Measurements from ENCODE around the gene KLK13.

KLK13 gene

DNA sequence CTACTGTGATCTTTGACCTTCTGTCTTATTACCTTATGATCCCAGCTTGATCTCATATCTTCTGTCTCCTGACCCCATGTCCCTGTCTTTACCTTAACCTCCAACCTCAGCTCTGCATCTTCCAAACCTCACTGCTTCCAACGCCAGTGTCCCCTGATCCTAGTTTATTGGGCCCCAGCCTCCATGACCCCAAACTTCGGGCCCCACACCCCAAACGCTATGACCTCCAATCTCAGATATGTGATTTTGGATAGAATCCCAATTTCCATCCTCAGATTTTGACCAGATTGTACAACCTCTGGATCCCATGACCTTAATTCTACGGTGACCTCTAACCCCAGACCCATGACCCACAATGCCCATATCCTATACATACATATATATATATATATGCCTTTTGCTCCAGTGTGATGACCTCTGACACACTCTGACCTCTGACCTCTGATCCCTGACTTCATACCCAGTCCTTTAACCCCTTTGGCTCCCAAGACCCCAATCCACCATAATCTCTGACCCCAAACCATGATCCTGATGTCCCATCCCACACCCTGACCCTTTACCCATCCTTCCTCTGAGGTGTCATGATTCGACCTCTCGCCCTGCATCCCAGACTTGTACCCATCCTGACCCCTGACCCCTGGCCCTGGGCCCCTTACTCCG lies 33.5 kb downstream of the KLK13 start:
- peaks cover 5% of the 10 kb centered on the region; the same call in 1 of the 2 replicates for H3K4me1 ChIP-seq (ENCODE audit: control insufficient read depth, insufficient read depth, low read length)
- no peaks in the 10 kb centered on the region for H3K27me3 ChIP-seq (ENCODE audit: control insufficient read depth, insufficient read depth, low read length)
- no peak overlapping the region for H3K4me3 ChIP-seq (ENCODE audit: low read depth, low read length)
- no peaks in the 10 kb centered on the region for H3K36me3 ChIP-seq (ENCODE audit: control insufficient read depth, insufficient read depth, low read length)
- H3K27ac ChIP-seq (ENCODE audit: low read depth, low read length): no peak overlapping the region
- no peaks in the 10 kb centered on the region for H3K9me3 ChIP-seq (ENCODE audit: control insufficient read depth, insufficient read depth, low read length)
- no peak overlapping the region for H3K9ac ChIP-seq (ENCODE audit: low read depth, low read length)

- Histone ChIP-seq H3K9me3 (ENCODE audit: control insufficient read depth, insufficient read depth, low read length) (no peaks in the 10 kb centered on the region), H3K4me1 (ENCODE audit: control insufficient read depth, insufficient read depth, low read length) (peaks cover 9% of the 10 kb centered on the region; the same call in 1 of the 2 replicates), H3K36me3 (ENCODE audit: control insufficient read depth, insufficient read depth, low read length) (no peaks in the 10 kb centered on the region), H3K27me3 (ENCODE audit: control insufficient read depth, insufficient read depth, low read length) (no peaks in the 10 kb centered on the region), H3K9ac (ENCODE audit: low read depth, low read length) (no peak overlapping the region), H3K27ac (ENCODE audit: low read depth, low read length) (no peak overlapping the region), H3K4me3 (ENCODE audit: low read depth, low read length) (no peak overlapping the region)
Observed at GRCh38 chr19:51030631-51031030, 34.3 kb downstream of the KLK13 start.

DNA sequence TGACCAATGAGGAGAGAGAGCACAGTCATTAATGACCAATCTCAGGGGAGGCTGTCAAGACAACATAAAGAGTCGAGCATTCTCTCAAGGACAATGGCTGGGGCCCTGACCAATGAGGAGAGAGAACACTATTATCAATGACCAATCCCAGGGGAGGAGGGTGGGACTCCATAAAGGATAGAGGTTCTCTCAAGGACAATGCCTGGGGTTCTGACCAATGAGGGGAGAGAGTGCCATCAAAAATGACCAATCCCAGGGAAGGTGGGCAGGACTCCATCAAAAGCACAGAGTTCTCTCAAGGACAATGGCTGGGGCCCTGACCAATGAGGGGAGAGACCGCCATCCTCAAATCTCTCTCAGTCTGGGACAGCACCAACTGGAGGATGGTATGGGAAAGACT lies 35.2 kb downstream of the KLK13 start:
- no peak overlapping the region for H3K27ac ChIP-seq (ENCODE audit: low read depth, low read length)
- no peak overlapping the region for H3K4me3 ChIP-seq (ENCODE audit: low read depth, low read length)

DNA sequence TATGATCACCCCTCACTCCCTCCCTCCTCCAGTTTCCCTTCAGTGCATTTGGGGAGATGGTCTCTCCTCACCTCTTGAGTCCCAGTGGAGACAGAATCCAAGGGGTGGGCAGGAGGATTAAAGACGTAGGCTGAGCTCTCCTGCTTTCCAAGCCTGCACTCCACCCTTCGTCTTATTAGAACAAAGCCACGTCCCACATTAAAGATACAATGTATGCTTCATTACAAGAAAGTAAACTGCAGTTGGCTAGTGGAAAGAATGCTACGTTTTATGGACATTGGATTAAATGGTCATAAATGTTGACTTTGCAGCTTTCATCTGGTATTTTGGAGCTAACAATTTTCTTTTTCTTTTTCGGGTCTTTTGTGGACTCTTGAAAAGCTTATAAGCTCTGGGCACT lies 37.0 kb downstream of the KLK13 start:
- Histone ChIP-seq H3K9ac (ENCODE audit: low read depth, low read length) (no peak overlapping the region), H3K27ac (ENCODE audit: low read depth, low read length) (no peak overlapping the region), H3K4me3 (ENCODE audit: low read depth, low read length) (no peak overlapping the region), H3K9me3 (ENCODE audit: control insufficient read depth, insufficient read depth, low read length) (no peaks in the 10 kb centered on the region), H3K4me1 (ENCODE audit: control insufficient read depth, insufficient read depth, low read length) (peaks cover 23% of the 10 kb centered on the region; the same call in 1 of the 2 replicates), H3K27me3 (ENCODE audit: control insufficient read depth, insufficient read depth, low read length) (no peaks in the 10 kb centered on the region), H3K36me3 (ENCODE audit: control insufficient read depth, insufficient read depth, low read length) (no peaks in the 10 kb centered on the region)

More for the DNA sequence above, 35.2 kb downstream of the KLK13 start:
- Histone ChIP-seq H3K27me3 (ENCODE audit: control insufficient read depth, insufficient read depth, low read length) (no peaks in the 10 kb centered on the region), H3K36me3 (ENCODE audit: control insufficient read depth, insufficient read depth, low read length) (no peaks in the 10 kb centered on the region), H3K4me1 (ENCODE audit: control insufficient read depth, insufficient read depth, low read length) (peaks cover 17% of the 10 kb centered on the region; the same call in 1 of the 2 replicates), H3K9ac (ENCODE audit: low read depth, low read length) (no peak overlapping the region), H3K9me3 (ENCODE audit: control insufficient read depth, insufficient read depth, low read length) (no peaks in the 10 kb centered on the region)

GRCh38 chr19:51027126-51027806 lies 37.6 kb downstream of the KLK13 start:
- H3K27ac ChIP-seq (ENCODE audit: low read depth, low read length): no peak overlapping the region
- H3K9ac ChIP-seq (ENCODE audit: low read depth, low read length): no peak overlapping the region
- H3K9me3 ChIP-seq (ENCODE audit: control insufficient read depth, insufficient read depth, low read length): no peaks in the 10 kb centered on the region
- no peaks in the 10 kb centered on the region for H3K36me3 ChIP-seq (ENCODE audit: control insufficient read depth, insufficient read depth, low read length)
- H3K4me1 ChIP-seq (ENCODE audit: control insufficient read depth, insufficient read depth, low read length): peaks cover 23% of the 10 kb centered on the region; the same call in 1 of the 2 replicates
- no peak overlapping the region for H3K4me3 ChIP-seq (ENCODE audit: low read depth, low read length)
- no peaks in the 10 kb centered on the region for H3K27me3 ChIP-seq (ENCODE audit: control insufficient read depth, insufficient read depth, low read length)

DNA sequence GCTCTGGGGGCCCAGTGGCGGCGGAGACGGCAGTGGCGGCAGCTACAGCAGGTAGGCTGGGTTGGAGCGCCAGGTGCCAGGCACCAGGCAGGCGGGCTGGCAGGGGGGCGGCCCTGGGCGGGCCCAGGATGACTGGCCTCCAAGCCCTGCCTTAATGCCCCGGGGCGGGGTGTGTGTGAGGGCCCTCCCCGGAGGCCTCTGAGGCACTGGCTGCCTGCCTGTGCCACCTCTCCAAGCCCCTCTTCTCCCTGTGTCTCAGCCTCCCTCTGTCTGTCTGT lies 38.4 kb downstream of the KLK13 start, which contains the start of gene KLK11:
Gene KLK11 (minus strand): TSS at position 63 of the 278 bp plus-strand sequence. CDS start 985 bp downstream, outside the sequence.
- Histone ChIP-seq H3K4me1 (ENCODE audit: control insufficient read depth, insufficient read depth, low read length) (peaks cover 23% of the 10 kb centered on the region; the same call in 1 of the 2 replicates), H3K27me3 (ENCODE audit: control insufficient read depth, insufficient read depth, low read length) (no peaks in the 10 kb centered on the region), H3K9me3 (ENCODE audit: control insufficient read depth, insufficient read depth, low read length) (no peaks in the 10 kb centered on the region), H3K9ac (ENCODE audit: low read depth, low read length) (no peak within 1 kb of the TSS), H3K4me3 (ENCODE audit: low read depth, low read length) (no peak within 1 kb of the TSS), H3K27ac (ENCODE audit: low read depth, low read length) (no peak within 1 kb of the TSS), H3K36me3 (ENCODE audit: control insufficient read depth, insufficient read depth, low read length) (no peaks in the 10 kb centered on the region)

- no peak overlapping the region for H3K4me3 ChIP-seq (ENCODE audit: low read depth, low read length)
- peaks cover 26% of the 10 kb centered on the region for H3K4me1 ChIP-seq (ENCODE audit: control insufficient read depth, insufficient read depth, low read length)
- no peak overlapping the region for H3K9ac ChIP-seq (ENCODE audit: low read depth, low read length)
- H3K36me3 ChIP-seq (ENCODE audit: control insufficient read depth, insufficient read depth, low read length): no peaks in the 10 kb centered on the region
- H3K9me3 ChIP-seq (ENCODE audit: control insufficient read depth, insufficient read depth, low read length): no peaks in the 10 kb centered on the region
- no peaks in the 10 kb centered on the region for H3K27me3 ChIP-seq (ENCODE audit: control insufficient read depth, insufficient read depth, low read length)
- no peak overlapping the region for H3K27ac ChIP-seq (ENCODE audit: low read depth, low read length)
Observed at GRCh38 chr19:51025809-51026553, 38.9 kb downstream of the KLK13 start.

- Histone ChIP-seq H3K4me3 (ENCODE audit: low read depth, low read length) (no peak overlapping the region), H3K9ac (ENCODE audit: low read depth, low read length) (no peak overlapping the region), H3K4me1 (ENCODE audit: control insufficient read depth, insufficient read depth, low read length) (peaks cover 26% of the 10 kb centered on the region), H3K36me3 (ENCODE audit: control insufficient read depth, insufficient read depth, low read length) (no peaks in the 10 kb centered on the region), H3K9me3 (ENCODE audit: control insufficient read depth, insufficient read depth, low read length) (no peaks in the 10 kb centered on the region), H3K27ac (ENCODE audit: low read depth, low read length) (no peak overlapping the region), H3K27me3 (ENCODE audit: control insufficient read depth, insufficient read depth, low read length) (0 out of 2 replicates have a peak, but pooled peaks cover under 1% of the 10 kb centered on the region)
Observed at GRCh38 chr19:51025401-51025800, 39.5 kb downstream of the KLK13 start.

DNA sequence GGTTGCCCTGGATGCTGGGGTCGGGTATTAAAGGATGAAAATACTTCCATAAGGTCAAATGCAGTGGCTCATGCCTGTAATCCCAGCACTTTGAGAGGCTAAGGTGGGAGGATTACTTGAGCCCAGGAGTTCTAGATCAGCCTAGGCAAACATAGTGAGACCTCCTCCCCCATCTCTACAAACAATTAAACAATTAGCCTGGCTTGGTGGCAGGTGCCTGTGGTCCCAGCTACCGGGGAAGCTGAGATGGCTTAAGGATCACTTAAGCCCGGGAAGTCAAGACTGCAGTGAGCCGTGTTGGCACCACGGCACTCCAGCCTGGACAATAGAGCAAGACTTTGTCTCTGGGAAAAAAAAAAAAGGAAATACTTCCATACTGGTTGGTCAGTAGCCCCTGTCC lies 40.0 kb downstream of the KLK13 start:
- H3K36me3 ChIP-seq (ENCODE audit: control insufficient read depth, insufficient read depth, low read length): no peaks in the 10 kb centered on the region
- H3K27ac ChIP-seq (ENCODE audit: low read depth, low read length): no peak overlapping the region
- peaks cover 5% of the 10 kb centered on the region; the same call in 1 of the 2 replicates for H3K27me3 ChIP-seq (ENCODE audit: control insufficient read depth, insufficient read depth, low read length)
- peaks cover 26% of the 10 kb centered on the region for H3K4me1 ChIP-seq (ENCODE audit: control insufficient read depth, insufficient read depth, low read length)
- no peaks in the 10 kb centered on the region for H3K9me3 ChIP-seq (ENCODE audit: control insufficient read depth, insufficient read depth, low read length)
- H3K9ac ChIP-seq (ENCODE audit: low read depth, low read length): no peak overlapping the region
- H3K4me3 ChIP-seq (ENCODE audit: low read depth, low read length): no peak overlapping the region

- Histone ChIP-seq H3K27ac (ENCODE audit: low read depth, low read length) (no peak overlapping the region), H3K9me3 (ENCODE audit: control insufficient read depth, insufficient read depth, low read length) (no peaks in the 10 kb centered on the region), H3K9ac (ENCODE audit: low read depth, low read length) (no peak overlapping the region), H3K4me3 (ENCODE audit: low read depth, low read length) (no peak overlapping the region), H3K4me1 (ENCODE audit: control insufficient read depth, insufficient read depth, low read length) (peaks cover 26% of the 10 kb centered on the region), H3K27me3 (ENCODE audit: control insufficient read depth, insufficient read depth, low read length) (peaks cover 14% of the 10 kb centered on the region), H3K36me3 (ENCODE audit: control insufficient read depth, insufficient read depth, low read length) (no peaks in the 10 kb centered on the region)
Observed at GRCh38 chr19:51023946-51024345, 40.9 kb downstream of the KLK13 start.

DNA sequence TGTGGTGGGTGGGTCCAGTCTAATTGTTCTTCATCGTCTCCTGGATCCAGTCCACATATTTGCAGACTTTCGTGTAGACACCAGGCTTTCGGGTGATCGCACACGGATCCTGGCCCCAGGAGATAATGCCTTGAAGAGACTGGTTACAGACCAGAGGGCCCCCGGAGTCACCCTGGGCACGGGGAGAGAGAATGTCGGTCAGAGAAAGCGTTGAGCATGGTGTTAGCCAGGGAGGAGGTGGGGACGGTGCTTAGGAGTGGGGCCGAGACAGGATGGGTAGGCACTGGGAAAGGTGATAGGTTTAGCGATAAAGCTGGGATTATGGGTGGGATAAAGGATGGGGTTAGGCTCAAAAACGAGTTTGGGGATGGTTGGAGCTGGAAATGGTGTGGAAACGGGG lies 42.4 kb downstream of the KLK13 start:
- no peak overlapping the region for H3K9ac ChIP-seq (ENCODE audit: low read depth, low read length)
- H3K27me3 ChIP-seq (ENCODE audit: control insufficient read depth, insufficient read depth, low read length): peaks cover 27% of the 10 kb centered on the region
- H3K4me3 ChIP-seq (ENCODE audit: low read depth, low read length): no peak overlapping the region
- no peak overlapping the region for H3K27ac ChIP-seq (ENCODE audit: low read depth, low read length)
- no peaks in the 10 kb centered on the region for H3K36me3 ChIP-seq (ENCODE audit: control insufficient read depth, insufficient read depth, low read length)
- no peaks in the 10 kb centered on the region for H3K9me3 ChIP-seq (ENCODE audit: control insufficient read depth, insufficient read depth, low read length)
- peaks cover 26% of the 10 kb centered on the region for H3K4me1 ChIP-seq (ENCODE audit: control insufficient read depth, insufficient read depth, low read length)
